GM12875 (cell line): ENCODE results near the gene TMEM176A.

Source experiments
- H3K4me3 ChIP-seq: one replicate; pipeline ENCODE4 v1.5.1; 2011; ENCODE audit warnings: low read depth, low read length, control low read depth
- CTCF ChIP-seq: IDR thresholded peaks from 2 replicates; pipeline ENCODE4 v1.5.1; 2011; ENCODE audit warnings: low read depth, mild to moderate bottlenecking, control low read depth, inconsistent platforms, low read length, moderate library complexity, borderline replicate concordance; ENCODE audit not compliant: insufficient read depth

The TMEM176A gene

GRCh38 chr7:150800581-150801241, at the start of gene TMEM176A:
Gene TMEM176A, plus strand, starts transcription at chr7:150800769. Its CDS starts 782 bp downstream, at chr7:150801551.
- TF ChIP-seq CTCF, result no peak
- no peak within 1 kb of the TSS for H3K4me3 ChIP-seq

DNA sequence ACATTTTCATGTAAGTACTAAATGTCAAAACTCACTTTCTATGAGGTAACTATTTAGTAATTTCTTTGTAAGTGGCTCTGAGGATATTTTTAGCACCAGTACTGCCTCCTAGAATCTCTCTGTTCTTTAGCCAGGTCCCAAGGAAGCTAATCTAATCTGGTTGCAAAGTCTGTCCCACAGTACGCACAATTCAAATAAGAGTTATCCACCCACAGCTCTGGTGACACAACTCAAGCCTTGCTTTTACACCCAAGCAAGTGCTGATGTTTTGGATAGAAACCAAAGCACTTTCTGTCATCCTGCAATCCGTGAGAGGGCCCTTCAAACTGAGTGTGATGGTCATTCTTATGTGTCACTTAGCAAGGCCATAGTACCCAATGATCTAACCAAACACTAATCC, 48.9 kb upstream of the TMEM176A start:
- no peak for TF ChIP-seq CTCF
- no peak overlapping the region for H3K4me3 ChIP-seq

DNA sequence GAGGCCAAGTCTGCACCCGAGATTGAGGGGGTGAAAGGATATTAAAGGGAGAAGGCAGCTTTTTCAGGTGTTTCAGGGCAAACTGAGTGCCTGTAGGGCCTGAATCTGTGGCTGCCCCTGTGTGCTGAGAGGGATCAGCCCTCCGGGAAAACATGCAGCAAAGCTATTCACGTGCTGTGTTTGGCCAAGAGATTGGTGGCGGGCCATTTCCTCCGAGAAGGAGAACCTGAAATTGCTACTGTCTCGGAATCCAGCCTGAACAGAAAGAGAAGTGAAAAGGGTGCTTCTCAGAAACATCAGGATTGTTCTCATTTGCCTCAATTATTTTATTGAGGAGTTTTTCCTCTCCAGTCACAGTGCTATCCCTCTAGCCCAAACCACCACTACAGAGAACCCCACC, 47.3 kb upstream of the TMEM176A start:
- no peak overlapping the region for H3K4me3 ChIP-seq
- no peak for TF ChIP-seq CTCF

DNA sequence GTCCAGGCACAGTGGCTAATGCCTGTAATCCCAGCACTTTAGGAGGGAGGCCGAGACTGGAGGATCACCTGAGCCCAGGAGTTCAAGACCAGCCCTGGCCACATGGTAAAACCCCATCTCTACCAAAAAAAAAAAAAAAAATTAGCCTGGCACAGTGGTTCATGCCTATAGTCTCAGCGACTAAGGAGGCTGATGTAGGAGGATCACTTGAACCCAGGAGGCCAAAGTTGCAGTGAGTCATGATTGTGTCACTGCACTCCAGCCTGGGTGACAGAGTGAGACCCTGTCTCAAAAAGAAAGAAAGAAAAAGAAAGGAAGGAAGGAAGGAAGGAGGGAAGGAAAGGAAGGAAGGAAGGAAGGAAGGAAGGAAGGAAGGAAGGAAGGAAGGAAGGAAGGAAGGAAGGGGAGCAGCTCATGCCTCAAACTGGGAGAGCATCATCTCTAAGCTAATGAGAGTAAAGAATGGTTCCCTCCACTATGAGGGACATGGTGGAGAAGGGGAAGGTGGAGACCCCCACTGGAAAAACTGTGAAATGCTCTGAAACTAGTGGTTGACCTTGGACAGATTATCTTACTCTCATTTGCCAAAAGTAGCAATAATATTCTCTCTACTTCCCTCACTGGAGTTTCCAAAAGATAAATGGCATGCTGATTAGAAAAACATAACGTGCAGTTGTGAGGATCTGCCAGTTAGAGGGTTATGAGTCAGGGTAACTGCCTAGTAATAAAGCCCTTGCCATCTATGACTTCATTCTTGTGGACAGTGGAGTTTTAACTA, 46.6 kb upstream of the TMEM176A start:
- H3K4me3 ChIP-seq, result no peak overlapping the region
- TF ChIP-seq CTCF, result peak; percentile 47; the same call in 1 of the 2 replicates

- H3K4me3 ChIP-seq, result no peak overlapping the region
- no peak for TF ChIP-seq CTCF
Observed at GRCh38 chr7:150754951-150755350, 45.6 kb upstream of the TMEM176A start.

- H3K4me3 ChIP-seq, result no peak overlapping the region
- TF ChIP-seq CTCF, result no peak
Observed at GRCh38 chr7:150755473-150756099, 45.0 kb upstream of the TMEM176A start.

DNA sequence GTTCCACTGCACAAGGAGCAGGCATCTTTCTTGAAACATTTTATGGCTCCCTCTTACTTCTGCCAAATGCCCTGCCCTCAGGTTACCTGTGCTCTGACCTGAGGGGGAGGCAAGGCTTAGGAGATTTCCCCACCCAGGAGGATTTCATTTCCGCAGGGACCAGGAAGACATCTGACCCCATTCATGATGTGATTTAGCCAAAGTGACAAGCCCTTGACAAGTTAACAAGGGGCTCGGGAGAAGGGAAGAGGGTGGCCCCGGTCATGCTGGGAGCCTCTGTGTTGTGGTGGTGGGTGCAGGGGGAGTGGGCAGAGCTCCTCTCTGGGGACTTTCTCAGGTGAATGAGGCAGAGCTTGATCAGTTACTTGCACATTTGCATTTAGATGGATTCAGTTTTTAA, 44.4 kb upstream of the TMEM176A start:
- TF ChIP-seq CTCF, result no peak
- H3K4me3 ChIP-seq, result no peak overlapping the region
